ENCODE data around the gene SEMA6B.
"Not testable (repeated sequence)": the region's sequence is repeated elsewhere in the genome, so short reads cannot be mapped to it uniquely, and the experiment has no call there.

The SEMA6B gene

DNA sequence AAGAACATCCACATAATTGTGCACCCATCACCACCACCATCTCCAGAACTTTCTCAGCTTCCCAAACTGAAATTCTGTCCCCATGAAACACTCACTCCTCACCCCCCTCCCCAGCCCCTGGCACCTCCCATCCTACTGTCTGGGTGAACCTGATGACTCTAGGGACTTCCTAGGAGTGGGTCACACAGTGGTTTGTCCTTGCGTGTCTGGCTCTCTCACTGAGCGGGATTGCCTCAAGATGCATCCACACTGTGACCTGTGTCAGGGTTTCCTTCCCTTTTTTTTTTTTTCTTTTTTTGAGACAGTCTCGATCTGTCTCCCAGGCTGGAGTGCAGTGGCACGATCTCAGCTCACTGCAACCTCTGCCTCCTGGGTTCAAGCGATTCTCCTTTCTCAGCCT is 4.1 kb upstream of the SEMA6B start:
- H3K4me3 ChIP-seq (ENCODE audit: low read depth, low read length); H3K36me3 ChIP-seq (ENCODE audit: control insufficient read depth in 2 of 2, insufficient read depth in 1 of 2, low read length in 2 of 2); H3K4me1 ChIP-seq (ENCODE audit: control insufficient read depth, insufficient read depth, low read length); H3K9me3 ChIP-seq (ENCODE audit: control insufficient read depth, insufficient read depth, low read depth, low read length); POLR2A ChIA-PET; H3K27ac ChIP-seq (ENCODE audit: extremely low read depth, low read depth, low read length): not testable (repeated sequence)
- CTCF ChIA-PET = interaction anchor here (0.7 kb wide), 1 partner anchor 41 kb away, joined by 3 read pairs; no protein-coding TSS in a partner anchor

DNA sequence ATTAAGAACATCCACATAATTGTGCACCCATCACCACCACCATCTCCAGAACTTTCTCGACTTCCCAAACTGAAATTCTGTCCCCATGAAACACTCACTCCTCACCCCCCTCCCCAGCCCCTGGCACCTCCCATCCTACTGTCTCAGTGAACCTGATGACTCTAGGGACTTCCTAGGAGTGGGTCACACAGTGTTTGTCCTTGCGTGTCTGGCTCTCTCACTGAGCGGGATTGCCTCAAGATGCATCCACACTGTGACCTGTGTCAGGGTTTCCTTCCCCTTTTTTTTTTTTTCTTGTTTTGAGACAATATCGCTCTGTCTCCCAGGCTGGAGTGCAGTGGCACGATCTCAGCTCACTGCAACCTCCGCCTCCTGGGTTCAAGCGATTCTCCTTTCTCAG is 2.6 kb upstream of the SEMA6B start:
- H3K27ac ChIP-seq (ENCODE audit: extremely low read depth, low read depth, low read length); H3K4me1 ChIP-seq (ENCODE audit: control insufficient read depth, insufficient read depth, low read length); H3K9me3 ChIP-seq (ENCODE audit: control insufficient read depth, insufficient read depth, low read depth, low read length); POLR2A ChIA-PET; H3K4me3 ChIP-seq (ENCODE audit: low read depth, low read length); H3K36me3 ChIP-seq (ENCODE audit: control insufficient read depth in 2 of 2, insufficient read depth in 1 of 2, low read length in 2 of 2): not testable (repeated sequence)
- CTCF ChIA-PET = interaction anchor here (0.6 kb wide), 1 partner anchor 420 kb away, joined by 4 read pairs; no protein-coding TSS in a partner anchor

- Histone ChIP-seq H3K36me3 (ENCODE audit: control insufficient read depth in 2 of 2, insufficient read depth in 1 of 2, low read length in 2 of 2) (peaks cover 0 to 25% of the 10 kb centered on the region in 2 experiments; a peak in 2 of 3 replicates), H3K4me3 (ENCODE audit: low read depth, low read length) (no peak overlapping the region), H3K4me1 (ENCODE audit: control insufficient read depth, insufficient read depth, low read length) (no peaks in the 10 kb centered on the region), H3K27ac (ENCODE audit: extremely low read depth, low read depth, low read length) (no peak overlapping the region), H3K9me3 (ENCODE audit: control insufficient read depth, insufficient read depth, low read depth, low read length) (no peaks in the 10 kb centered on the region)
- POLR2A ChIA-PET = no interaction called here
- CTCF ChIA-PET = interaction anchor here (0.6 to 3.2 kb wide), 13 partner anchors 8 to 1467 kb away, joined by 3 to 25 read pairs (median 4); partner anchors contain the start of gene PLIN5
- no peak for TF ChIP-seq ZBTB49 (tag by site-specific recombination; IDR thresholded peaks at IDR 0.05; ENCODE audit: low read depth)
- TF ChIP-seq, protein P1, sequence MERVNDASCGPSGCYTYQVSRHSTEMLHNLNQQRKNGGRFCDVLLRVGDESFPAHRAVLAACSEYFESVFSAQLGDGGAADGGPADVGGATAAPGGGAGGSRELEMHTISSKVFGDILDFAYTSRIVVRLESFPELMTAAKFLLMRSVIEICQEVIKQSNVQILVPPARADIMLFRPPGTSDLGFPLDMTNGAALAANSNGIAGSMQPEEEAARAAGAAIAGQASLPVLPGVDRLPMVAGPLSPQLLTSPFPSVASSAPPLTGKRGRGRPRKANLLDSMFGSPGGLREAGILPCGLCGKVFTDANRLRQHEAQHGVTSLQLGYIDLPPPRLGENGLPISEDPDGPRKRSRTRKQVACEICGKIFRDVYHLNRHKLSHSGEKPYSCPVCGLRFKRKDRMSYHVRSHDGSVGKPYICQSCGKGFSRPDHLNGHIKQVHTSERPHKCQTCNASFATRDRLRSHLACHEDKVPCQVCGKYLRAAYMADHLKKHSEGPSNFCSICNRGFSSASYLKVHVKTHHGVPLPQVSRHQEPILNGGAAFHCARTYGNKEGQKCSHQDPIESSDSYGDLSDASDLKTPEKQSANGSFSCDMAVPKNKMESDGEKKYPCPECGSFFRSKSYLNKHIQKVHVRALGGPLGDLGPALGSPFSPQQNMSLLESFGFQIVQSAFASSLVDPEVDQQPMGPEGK (tag by site-specific recombination; IDR thresholded peaks at IDR 0.05) = peak; percentile 49
- peak; percentile 21; the same call in 1 of the 2 replicates for TF ChIP-seq BCL11B (tag by site-specific recombination; IDR thresholded peaks at IDR 0.05; ENCODE audit: low read depth)
- peak; percentile 66 for TF ChIP-seq EGR2 (tag by site-specific recombination; IDR thresholded peaks at IDR 0.05; ENCODE audit: low read depth)
- TF ChIP-seq ZNF704 (tag by site-specific recombination; IDR thresholded peaks at IDR 0.05) = no peak
- 0 out of 2 replicates have a peak, but pooled peaks have one; percentile 17 for TF ChIP-seq KLF10 (tag by site-specific recombination; IDR thresholded peaks at IDR 0.05)
- peak; percentile 81; the same call in 1 of the 2 replicates for TF ChIP-seq REPIN1 (tag by site-specific recombination; IDR thresholded peaks at IDR 0.05; ENCODE audit: low read depth)
- TF ChIP-seq ZFHX2 (tag by site-specific recombination; conservative IDR thresholded peaks at IDR 0.05) = peak; percentile 57
- TF ChIP-seq ZNF362 (tag by site-specific recombination; IDR thresholded peaks at IDR 0.05) = no peak
- TF ChIP-seq MZF1 (tag by site-specific recombination; IDR thresholded peaks at IDR 0.05; ENCODE audit: borderline replicate concordance) = no peak
- peak; percentile 73; the same call in 1 of the 2 replicates for TF ChIP-seq ZNF610 (tag by site-specific recombination; IDR thresholded peaks at IDR 0.05; ENCODE audit: borderline replicate concordance)
- peak; percentile 68 for TF ChIP-seq CTCF (tag by site-specific recombination; IDR thresholded peaks at IDR 0.05)
- TF ChIP-seq, protein P2, sequence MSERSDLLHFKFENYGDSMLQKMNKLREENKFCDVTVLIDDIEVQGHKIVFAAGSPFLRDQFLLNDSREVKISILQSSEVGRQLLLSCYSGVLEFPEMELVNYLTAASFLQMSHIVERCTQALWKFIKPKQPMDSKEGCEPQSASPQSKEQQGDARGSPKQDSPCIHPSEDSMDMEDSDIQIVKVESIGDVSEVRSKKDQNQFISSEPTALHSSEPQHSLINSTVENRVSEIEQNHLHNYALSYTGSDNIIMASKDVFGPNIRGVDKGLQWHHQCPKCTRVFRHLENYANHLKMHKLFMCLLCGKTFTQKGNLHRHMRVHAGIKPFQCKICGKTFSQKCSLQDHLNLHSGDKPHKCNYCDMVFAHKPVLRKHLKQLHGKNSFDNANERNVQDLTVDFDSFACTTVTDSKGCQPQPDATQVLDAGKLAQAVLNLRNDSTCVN (tag by site-specific recombination; optimal IDR thresholded peaks at IDR 0.05) = peak; percentile 11
- TF ChIP-seq ZNF843 (tag by site-specific recombination; IDR thresholded peaks at IDR 0.05) = no peak
- TF ChIP-seq IKZF3 (tag by site-specific recombination; IDR thresholded peaks at IDR 0.05) = peak; percentile 88
These were observed 1.2 kb downstream of the SEMA6B start for GRCh38 chr19:4557971-4558941.

All from HEK293 (cell line).